ENCODE results near the gene ERFL.
A peak's percentile ranks its signal among the peaks of the same experiment; 100 is the strongest.
"Not testable (repeated sequence)": the region's sequence is repeated elsewhere in the genome, so short reads cannot be mapped to it uniquely, and the experiment has no call there.

The ERFL gene

DNA sequence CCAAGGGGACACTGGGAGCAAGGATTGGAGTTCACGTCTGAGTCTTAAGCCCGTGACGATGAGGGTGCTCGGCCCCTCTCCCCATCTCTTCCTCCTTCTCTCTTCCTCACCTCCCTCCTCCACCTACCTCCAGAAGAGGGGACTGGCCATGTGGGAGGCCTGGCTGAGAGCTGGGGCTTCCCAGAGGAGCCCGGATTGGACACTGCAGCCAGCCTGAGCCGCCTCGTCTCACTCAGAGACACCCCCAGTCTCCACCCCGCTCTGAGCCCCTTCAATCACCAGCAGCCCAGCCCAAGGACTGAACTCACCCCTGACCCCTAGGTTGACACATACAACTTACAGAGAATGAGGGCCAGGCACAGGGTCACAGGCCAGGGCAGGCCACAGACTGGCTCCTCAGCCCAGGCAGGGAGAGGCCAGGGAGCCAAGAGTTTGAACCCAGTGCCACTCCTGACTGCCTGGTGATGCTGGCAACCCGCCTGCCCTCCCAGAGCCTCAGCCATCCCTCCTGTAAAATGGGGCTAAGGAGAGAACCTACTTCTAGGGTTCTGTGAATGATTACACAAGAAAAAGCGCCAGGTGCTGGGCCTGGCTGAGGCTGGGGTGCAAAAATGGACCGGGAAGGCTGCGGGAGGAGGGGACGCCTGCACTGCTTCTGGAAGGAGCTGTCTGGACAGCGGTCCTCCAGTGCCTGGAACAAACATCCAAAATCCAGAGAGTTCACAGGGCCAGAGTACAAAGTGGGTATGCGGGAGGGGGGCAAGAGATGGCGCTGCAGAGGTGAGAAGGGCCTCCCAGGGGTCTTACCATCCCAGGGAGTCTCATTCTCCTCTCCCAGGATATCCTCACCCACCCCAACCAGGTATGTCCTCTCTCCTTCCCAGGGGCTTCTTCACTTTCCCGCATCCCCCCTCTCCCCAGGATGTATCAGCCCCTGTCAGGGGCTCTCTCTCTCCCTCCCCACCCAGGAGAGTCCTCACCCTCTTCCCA, 50.0 kb downstream of the ERFL start:
- Histone ChIP-seq H3K27me3 (ENCODE audit: control insufficient read depth in 5 of 5, insufficient read depth in 4 of 5, low read length in 5 of 5) (no peaks in the 10 kb centered on the region), H3K36me3 (ENCODE audit: control insufficient read depth in 5 of 5, insufficient read depth in 5 of 5, low read length in 5 of 5) (no peaks in the 10 kb centered on the region), H3K27ac (ENCODE audit: low read depth, low read length) (no peak overlapping the region), H3K9ac (ENCODE audit: low read length in 5 of 5) (peak overlapping the region in 2 of 5 donors; percentile 6 to 22), H3K4me3 (ENCODE audit: low read depth in 1 of 5, low read length in 5 of 5) (no peak overlapping the region), H3K9me3 (ENCODE audit: control insufficient read depth in 5 of 5, low read length in 5 of 5) (no peaks in the 10 kb centered on the region), H3K4me1 (ENCODE audit: control insufficient read depth in 5 of 5, insufficient read depth in 5 of 5, low read length in 5 of 5) (peaks cover 0 to 23% (median 16%) of the 10 kb centered on the region in 5 donors)

GRCh38 chr19:41876847-41877832, 51.1 kb downstream of the ERFL start, which contains the start of gene CD79A:
TSS of gene CD79A (plus strand) at chr19:41877279. CDS start at chr19:41877305, 26 bp downstream.
- H3K9me3 ChIP-seq (ENCODE audit: control insufficient read depth in 5 of 5, low read length in 5 of 5), result no peaks in the 10 kb centered on the region
- H3K27me3 ChIP-seq (ENCODE audit: control insufficient read depth in 5 of 5, insufficient read depth in 4 of 5, low read length in 5 of 5), result no peaks in the 10 kb centered on the region
- H3K36me3 ChIP-seq (ENCODE audit: control insufficient read depth in 5 of 5, insufficient read depth in 5 of 5, low read length in 5 of 5), result peaks cover 0 to 3% (median under 1%) of the 10 kb centered on the region in 5 donors
- no peak within 1 kb of the TSS for H3K4me3 ChIP-seq (ENCODE audit: low read depth in 1 of 5, low read length in 5 of 5)
- H3K9ac ChIP-seq (ENCODE audit: low read length in 5 of 5), result peak within 1 kb of the TSS in 2 of 5 donors; percentile 6 to 22
- no peak within 1 kb of the TSS for H3K27ac ChIP-seq (ENCODE audit: low read depth, low read length)
- H3K4me1 ChIP-seq (ENCODE audit: control insufficient read depth in 5 of 5, insufficient read depth in 5 of 5, low read length in 5 of 5), result peaks cover 0 to 22% (median 10%) of the 10 kb centered on the region in 5 donors

- Histone ChIP-seq H3K4me1 (ENCODE audit: control insufficient read depth in 5 of 5, insufficient read depth in 5 of 5, low read length in 5 of 5) (peaks cover 0 to 26% (median 9%) of the 10 kb centered on the region in 5 donors), H3K36me3 (ENCODE audit: control insufficient read depth in 5 of 5, insufficient read depth in 5 of 5, low read length in 5 of 5) (peaks cover 0 to 15% (median 12%) of the 10 kb centered on the region in 5 donors)
- not testable (repeated sequence) for H3K9me3 ChIP-seq (ENCODE audit: control insufficient read depth in 5 of 5, low read length in 5 of 5); H3K4me3 ChIP-seq (ENCODE audit: low read depth in 1 of 5, low read length in 5 of 5); H3K27me3 ChIP-seq (ENCODE audit: control insufficient read depth in 5 of 5, insufficient read depth in 4 of 5, low read length in 5 of 5); H3K27ac ChIP-seq (ENCODE audit: low read depth, low read length); H3K9ac ChIP-seq (ENCODE audit: low read length in 5 of 5)
Observed at GRCh38 chr19:41875973-41876372, 52.3 kb downstream of the ERFL start.

DNA sequence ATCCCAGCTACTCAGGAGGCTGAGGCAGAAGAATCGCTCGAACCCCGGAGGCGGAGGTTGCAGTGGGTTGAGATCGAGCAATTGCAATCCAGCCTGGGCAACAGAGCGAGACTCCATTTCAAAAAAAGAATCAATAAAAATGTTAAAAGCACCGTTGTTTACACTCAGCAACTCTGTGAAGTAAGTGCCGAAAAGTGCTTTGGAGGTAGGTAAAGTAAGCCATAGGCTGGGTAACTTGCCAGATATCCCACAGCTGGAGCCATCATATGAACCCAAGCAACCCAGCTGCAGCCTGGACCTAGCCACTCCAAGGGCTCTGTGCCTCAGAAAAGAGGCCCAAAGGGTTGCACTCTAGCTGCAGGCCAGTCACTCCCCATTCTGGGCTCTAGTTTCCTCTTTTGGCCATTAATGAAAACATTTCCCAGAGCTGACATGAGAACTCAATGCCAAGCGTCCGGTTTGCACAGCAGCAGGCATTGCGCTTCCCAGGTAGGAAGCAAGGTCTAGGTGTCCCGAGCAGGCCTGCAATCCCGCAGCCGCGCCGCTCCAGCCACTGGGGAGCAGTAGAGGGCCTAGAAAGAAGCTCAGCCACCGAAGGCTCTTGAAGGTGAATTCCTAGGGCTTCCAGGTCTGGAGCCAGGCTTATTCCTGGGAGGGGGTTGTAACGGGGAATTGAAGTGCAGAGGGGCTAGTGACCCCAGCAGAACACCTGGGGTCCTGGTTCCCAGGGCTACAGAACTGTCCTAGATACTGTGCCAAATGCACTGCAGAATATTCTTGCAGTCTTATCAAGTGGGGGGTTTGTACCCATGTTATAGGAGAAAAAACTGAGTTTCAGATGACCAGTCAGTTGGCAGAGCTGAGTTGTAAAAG, 55.2 kb downstream of the ERFL start:
- Histone ChIP-seq H3K36me3 (ENCODE audit: control insufficient read depth in 5 of 5, insufficient read depth in 5 of 5, low read length in 5 of 5) (peaks cover 0 to 40% (median 39%) of the 10 kb centered on the region in 5 donors), H3K4me1 (ENCODE audit: control insufficient read depth in 5 of 5, insufficient read depth in 5 of 5, low read length in 5 of 5) (peaks cover 0 to 29% (median 9%) of the 10 kb centered on the region in 5 donors), H3K27me3 (ENCODE audit: control insufficient read depth in 5 of 5, insufficient read depth in 4 of 5, low read length in 5 of 5) (no peaks in the 10 kb centered on the region), H3K4me3 (ENCODE audit: low read depth in 1 of 5, low read length in 5 of 5) (no peak overlapping the region), H3K9ac (ENCODE audit: low read length in 5 of 5) (no peak overlapping the region), H3K9me3 (ENCODE audit: control insufficient read depth in 5 of 5, low read length in 5 of 5) (no peaks in the 10 kb centered on the region), H3K27ac (ENCODE audit: low read depth, low read length) (no peak overlapping the region)

GRCh38 chr19:41872384-41872774, 55.9 kb downstream of the ERFL start:
- H3K36me3 ChIP-seq (ENCODE audit: control insufficient read depth in 5 of 5, insufficient read depth in 5 of 5, low read length in 5 of 5), result peaks cover 0 to 43% (median 41%) of the 10 kb centered on the region in 5 donors
- H3K4me1 ChIP-seq (ENCODE audit: control insufficient read depth in 5 of 5, insufficient read depth in 5 of 5, low read length in 5 of 5), result peaks cover 0 to 23% (median 3%) of the 10 kb centered on the region in 5 donors

DNA sequence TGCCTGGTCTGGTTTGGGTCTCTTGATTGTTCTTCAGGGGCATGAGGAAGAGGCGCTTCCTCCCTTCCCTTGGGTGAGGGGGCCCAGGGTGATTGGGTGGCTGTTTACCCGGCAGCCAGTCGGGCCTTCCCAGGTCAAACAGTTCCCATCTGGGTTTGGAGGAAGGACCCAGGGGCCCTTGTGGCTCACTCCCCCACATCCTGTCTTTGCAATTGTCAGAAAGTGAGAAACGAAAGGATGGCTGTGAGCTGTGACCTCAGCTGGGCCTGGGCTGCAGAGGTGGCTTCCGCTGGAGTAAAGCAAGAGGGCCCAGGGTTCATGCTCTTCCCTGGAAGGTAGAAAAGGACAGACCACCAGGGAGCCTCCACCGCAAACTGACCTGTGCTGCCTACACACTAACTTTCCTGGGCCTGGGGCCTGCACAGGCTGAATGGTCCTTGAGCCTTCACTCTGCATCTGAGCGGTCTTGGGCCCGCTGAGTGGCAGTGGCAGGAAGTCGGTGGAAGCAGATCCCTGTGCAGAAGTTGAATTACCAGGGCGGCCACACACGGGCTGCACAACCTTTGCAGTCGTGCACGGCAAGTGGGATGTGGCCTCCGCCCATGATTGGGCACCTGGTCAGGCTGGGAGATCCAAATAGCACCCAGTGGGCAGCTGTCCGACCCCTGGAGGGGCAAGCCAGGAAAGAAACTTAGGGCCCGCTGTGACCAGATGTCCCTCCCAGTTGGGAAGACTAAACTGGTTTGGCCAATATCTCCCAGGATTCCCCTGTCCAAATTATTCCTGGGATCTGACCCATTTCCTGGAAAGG, 56.5 kb downstream of the ERFL start:
- no peak overlapping the region for H3K9ac ChIP-seq (ENCODE audit: low read length in 5 of 5)
- H3K9me3 ChIP-seq (ENCODE audit: control insufficient read depth in 5 of 5, low read length in 5 of 5), result no peaks in the 10 kb centered on the region
- peaks cover 0 to 20% (median 0%) of the 10 kb centered on the region in 5 donors for H3K4me1 ChIP-seq (ENCODE audit: control insufficient read depth in 5 of 5, insufficient read depth in 5 of 5, low read length in 5 of 5)
- peaks cover 0 to 43% (median 41%) of the 10 kb centered on the region in 5 donors for H3K36me3 ChIP-seq (ENCODE audit: control insufficient read depth in 5 of 5, insufficient read depth in 5 of 5, low read length in 5 of 5)
- H3K27ac ChIP-seq (ENCODE audit: low read depth, low read length), result no peak overlapping the region
- no peak overlapping the region for H3K4me3 ChIP-seq (ENCODE audit: low read depth in 1 of 5, low read length in 5 of 5)
- no peaks in the 10 kb centered on the region for H3K27me3 ChIP-seq (ENCODE audit: control insufficient read depth in 5 of 5, insufficient read depth in 4 of 5, low read length in 5 of 5)

More at GRCh38 chr19:41872384-41872774, 55.9 kb downstream of the ERFL start:
- no peak overlapping the region for H3K27ac ChIP-seq (ENCODE audit: low read depth, low read length)
- H3K9me3 ChIP-seq (ENCODE audit: control insufficient read depth in 5 of 5, low read length in 5 of 5), result no peaks in the 10 kb centered on the region
- no peak overlapping the region for H3K4me3 ChIP-seq (ENCODE audit: low read depth in 1 of 5, low read length in 5 of 5)
- H3K9ac ChIP-seq (ENCODE audit: low read length in 5 of 5), result no peak overlapping the region
- no peaks in the 10 kb centered on the region for H3K27me3 ChIP-seq (ENCODE audit: control insufficient read depth in 5 of 5, insufficient read depth in 4 of 5, low read length in 5 of 5)

DNA sequence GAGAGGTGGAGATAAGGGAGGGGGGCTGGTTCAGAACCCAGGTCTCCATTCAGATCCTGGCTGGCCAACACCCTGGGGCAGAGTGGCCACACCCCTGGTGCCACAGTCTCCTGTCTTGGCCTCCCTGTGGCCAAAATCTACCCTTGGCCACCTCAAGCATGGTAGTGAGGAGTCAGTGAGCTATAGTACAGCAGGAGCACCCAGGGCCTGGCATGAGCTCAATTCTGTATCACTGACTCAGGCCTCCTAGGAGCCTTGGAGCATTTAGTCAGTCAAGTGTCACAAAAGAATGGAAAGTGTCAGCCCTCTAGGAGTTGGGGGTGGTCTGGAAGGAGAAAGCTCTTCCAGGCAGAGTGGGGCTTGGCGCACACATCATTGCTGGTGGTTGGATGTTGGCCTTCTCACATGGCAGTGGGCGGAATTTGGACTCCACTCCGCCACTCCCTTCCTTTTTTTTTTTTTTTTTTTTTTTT, 57.8 kb downstream of the ERFL start:
- Histone ChIP-seq H3K36me3 (ENCODE audit: control insufficient read depth in 5 of 5, insufficient read depth in 5 of 5, low read length in 5 of 5) (peaks cover 0 to 48% (median 44%) of the 10 kb centered on the region in 5 donors), H3K27me3 (ENCODE audit: control insufficient read depth in 5 of 5, insufficient read depth in 4 of 5, low read length in 5 of 5) (no peaks in the 10 kb centered on the region), H3K9ac (ENCODE audit: low read length in 5 of 5) (no peak overlapping the region), H3K27ac (ENCODE audit: low read depth, low read length) (peak overlapping the region; percentile 16), H3K4me3 (ENCODE audit: low read depth in 1 of 5, low read length in 5 of 5) (no peak overlapping the region), H3K4me1 (ENCODE audit: control insufficient read depth in 5 of 5, insufficient read depth in 5 of 5, low read length in 5 of 5) (peaks cover 0 to 20% (median 0%) of the 10 kb centered on the region in 5 donors), H3K9me3 (ENCODE audit: control insufficient read depth in 5 of 5, low read length in 5 of 5) (no peaks in the 10 kb centered on the region)

GRCh38 chr19:41869374-41869955, 58.8 kb downstream of the ERFL start:
- H3K36me3 ChIP-seq (ENCODE audit: control insufficient read depth in 5 of 5, insufficient read depth in 5 of 5, low read length in 5 of 5), result peaks cover 0 to 57% (median 52%) of the 10 kb centered on the region in 5 donors
- H3K27ac ChIP-seq (ENCODE audit: low read depth, low read length), result peak overlapping the region; percentile 16

More at GRCh38 chr19:41869374-41869955, 58.8 kb downstream of the ERFL start:
- H3K9me3 ChIP-seq (ENCODE audit: control insufficient read depth in 5 of 5, low read length in 5 of 5), result no peaks in the 10 kb centered on the region
- H3K27me3 ChIP-seq (ENCODE audit: control insufficient read depth in 5 of 5, insufficient read depth in 4 of 5, low read length in 5 of 5), result no peaks in the 10 kb centered on the region
- no peak overlapping the region for H3K9ac ChIP-seq (ENCODE audit: low read length in 5 of 5)
- no peak overlapping the region for H3K4me3 ChIP-seq (ENCODE audit: low read depth in 1 of 5, low read length in 5 of 5)
- peaks cover 0 to 20% (median 0%) of the 10 kb centered on the region in 5 donors for H3K4me1 ChIP-seq (ENCODE audit: control insufficient read depth in 5 of 5, insufficient read depth in 5 of 5, low read length in 5 of 5)
